ENCODE measurements around the gene GJB4. TPM values are rescaled to one million over a fixed set of nuclear protein-coding genes. Genes with fewer than 3 reads are reported as not detected.

Gene GJB4
- total RNA-seq (2021), result 0.07 to 0.23 TPM (median 0.09 TPM) in 3 replicates
- not detected for Bru-seq, nascent RNA
- long read RNA-seq, experiment 1, partial matches to known transcripts, result 0 of 1 reads
- long read RNA-seq, experiment 1, other reads (novel, unspliced or antisense), result 1 of 1 reads
- long read RNA-seq, experiment 2, partial matches to known transcripts, result 0 of 1 reads
- long read RNA-seq, experiment 2, other reads (novel, unspliced or antisense), result 0 of 1 reads
- long read RNA-seq, experiment 3, result 0 reads

- no peak within 1 kb of the TSS for H3K27ac Mint-ChIP-seq
- CTCF ChIA-PET, result interaction anchor here (0.6 to 2.1 kb wide), 4 partner anchors 9 to 93 kb away, joined by 3 to 17 read pairs (median 5); no protein-coding TSS in a partner anchor
- H3K9me3 Mint-ChIP-seq, result peaks cover 9% of the 10 kb centered on the region; the same call in 1 of the 2 replicates
- H3K4me1 Mint-ChIP-seq, result peaks cover 26% of the 10 kb centered on the region
- POLR2A ChIA-PET, result no interaction called here
- ATAC-seq (peak; percentile 65), DNase-seq (ENCODE audit: low spot score) (no peak)
- H3K4me3 Mint-ChIP-seq, result no peak within 1 kb of the TSS
- H3K36me3 Mint-ChIP-seq, result no peaks in the 10 kb centered on the region; the same call in 1 of the 2 replicates
- H3K27me3 Mint-ChIP-seq (ENCODE audit: low read depth), result peaks cover 3% of the 10 kb centered on the region; the same call in 1 of the 2 replicates
- TF ChIP-seq AR (CRISPR knock-in tag; IDR thresholded peaks at IDR 0.05) (no peak), CDX4 (CRISPR knock-in tag; IDR thresholded peaks at IDR 0.05; ENCODE audit: borderline replicate concordance) (no peak), E2F1 (CRISPR knock-in tag; IDR thresholded peaks at IDR 0.05) (no peak), NFATC4 (CRISPR knock-in tag; IDR thresholded peaks at IDR 0.05) (no peak), HMGXB4 (CRISPR knock-in tag; IDR thresholded peaks at IDR 0.05) (no peak), IRF1 (CRISPR knock-in tag; IDR thresholded peaks at IDR 0.05) (no peak), CREM (CRISPR knock-in tag; IDR thresholded peaks at IDR 0.05) (no peak), FOXP1 (CRISPR knock-in tag; IDR thresholded peaks at IDR 0.05; ENCODE audit: borderline replicate concordance) (no peak), MLX (CRISPR knock-in tag; IDR thresholded peaks at IDR 0.05) (no peak), RELA (CRISPR knock-in tag; IDR thresholded peaks at IDR 0.05; ENCODE audit: borderline replicate concordance) (no peak), FOXP4 (CRISPR knock-in tag; IDR thresholded peaks at IDR 0.05) (no peak), PRDM15 (CRISPR knock-in tag; IDR thresholded peaks at IDR 0.05) (no peak), ZNF425 (CRISPR knock-in tag; conservative IDR thresholded peaks at IDR 0.05) (no peak), OVOL2 (CRISPR knock-in tag; IDR thresholded peaks at IDR 0.05; ENCODE audit: borderline replicate concordance) (no peak)
These were observed at the start of gene GJB4 for GRCh38 chr1:34759503-34760357. TSS of gene GJB4 (plus strand) at chr1:34759740. CDS start at chr1:34761255, 1,515 bp downstream.
